NB4 (cell line): ENCODE measurements around the gene CCDC149.

Experiments used
- DNase-seq: peaks from one replicate; pipeline ENCODE4 v3.0.0; 2010; ENCODE audit warnings: low read depth
- H3K4me3 ChIP-seq: one replicate; pipeline ENCODE4 v1.5.1; 2011; ENCODE audit warnings: mild to moderate bottlenecking, low read depth, low read length, moderate library complexity
- MYC ChIP-seq: IDR thresholded peaks from 2 replicates; pipeline ENCODE4 v1.6.1; 2011; ENCODE audit warnings: low read depth, low read length
- POLR2A ChIP-seq: IDR thresholded peaks from 2 replicates; pipeline ENCODE4 v1.6.1; 2011; ENCODE audit warnings: mild to moderate bottlenecking; ENCODE audit not compliant: insufficient read length; ENCODE audit errors: extremely low read depth
- TF ChIP-seq, protein P1 (sequence below): IDR thresholded peaks from one replicate; pipeline ENCODE4 v1.5.1; 2012; ENCODE audit warnings: low read depth, low read length
- TF ChIP-seq, protein P2 (sequence below): IDR thresholded peaks from 2 replicates; pipeline ENCODE4 v1.6.1; 2011; ENCODE audit warnings: low read depth, low read length

CCDC149 gene

DNA sequence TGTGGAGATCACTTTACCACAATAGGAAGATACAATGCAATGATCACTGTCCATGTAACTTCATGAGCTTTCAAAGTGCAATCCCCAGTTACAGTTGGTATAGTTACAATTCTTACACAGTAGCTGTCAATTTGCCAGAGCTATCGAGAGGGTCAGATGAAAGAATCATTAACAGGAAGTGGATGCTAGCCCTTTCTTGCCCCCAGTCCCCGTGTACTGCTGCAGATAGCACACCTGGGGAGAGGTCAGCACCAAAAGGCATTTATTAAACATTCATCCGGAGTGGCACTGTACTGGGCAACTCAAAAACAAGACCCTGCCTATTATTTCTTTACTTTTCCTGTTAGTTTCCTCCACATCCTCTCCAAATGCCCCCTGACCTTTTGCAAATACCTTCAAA, 69.7 kb downstream of the CCDC149 start:
- no peak overlapping the region for H3K4me3 ChIP-seq
- no peak for TF ChIP-seq POLR2A
- TF ChIP-seq, protein P1, sequence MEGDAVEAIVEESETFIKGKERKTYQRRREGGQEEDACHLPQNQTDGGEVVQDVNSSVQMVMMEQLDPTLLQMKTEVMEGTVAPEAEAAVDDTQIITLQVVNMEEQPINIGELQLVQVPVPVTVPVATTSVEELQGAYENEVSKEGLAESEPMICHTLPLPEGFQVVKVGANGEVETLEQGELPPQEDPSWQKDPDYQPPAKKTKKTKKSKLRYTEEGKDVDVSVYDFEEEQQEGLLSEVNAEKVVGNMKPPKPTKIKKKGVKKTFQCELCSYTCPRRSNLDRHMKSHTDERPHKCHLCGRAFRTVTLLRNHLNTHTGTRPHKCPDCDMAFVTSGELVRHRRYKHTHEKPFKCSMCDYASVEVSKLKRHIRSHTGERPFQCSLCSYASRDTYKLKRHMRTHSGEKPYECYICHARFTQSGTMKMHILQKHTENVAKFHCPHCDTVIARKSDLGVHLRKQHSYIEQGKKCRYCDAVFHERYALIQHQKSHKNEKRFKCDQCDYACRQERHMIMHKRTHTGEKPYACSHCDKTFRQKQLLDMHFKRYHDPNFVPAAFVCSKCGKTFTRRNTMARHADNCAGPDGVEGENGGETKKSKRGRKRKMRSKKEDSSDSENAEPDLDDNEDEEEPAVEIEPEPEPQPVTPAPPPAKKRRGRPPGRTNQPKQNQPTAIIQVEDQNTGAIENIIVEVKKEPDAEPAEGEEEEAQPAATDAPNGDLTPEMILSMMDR = no peak
- TF ChIP-seq, protein P2, sequence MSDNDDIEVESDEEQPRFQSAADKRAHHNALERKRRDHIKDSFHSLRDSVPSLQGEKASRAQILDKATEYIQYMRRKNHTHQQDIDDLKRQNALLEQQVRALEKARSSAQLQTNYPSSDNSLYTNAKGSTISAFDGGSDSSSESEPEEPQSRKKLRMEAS = no peak
- no peak for DNase-seq

DNA sequence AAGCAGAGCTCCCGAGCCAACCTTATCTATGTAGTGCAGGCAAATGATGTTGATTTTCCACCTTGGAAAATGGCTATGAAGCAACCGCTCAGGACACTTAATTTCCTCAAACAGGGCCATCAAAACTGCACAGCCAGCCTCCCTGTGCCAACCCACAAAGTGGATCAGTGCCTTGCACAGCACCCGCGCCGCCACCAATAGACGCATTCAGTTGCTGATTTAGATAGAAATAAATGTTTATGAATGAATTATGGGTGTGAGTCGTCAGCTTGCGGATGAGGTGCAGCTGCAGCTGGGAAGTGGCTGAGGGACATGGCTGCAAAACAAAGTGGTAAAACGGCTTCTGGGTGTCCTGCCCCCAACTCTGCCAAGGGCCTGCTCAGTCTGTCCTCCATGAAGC, 70.5 kb downstream of the CCDC149 start:
- TF ChIP-seq, protein P1 = no peak
- no peak for TF ChIP-seq POLR2A
- TF ChIP-seq MYC = no peak
- TF ChIP-seq, protein P2 = no peak
- no peak for DNase-seq
- no peak overlapping the region for H3K4me3 ChIP-seq

DNA sequence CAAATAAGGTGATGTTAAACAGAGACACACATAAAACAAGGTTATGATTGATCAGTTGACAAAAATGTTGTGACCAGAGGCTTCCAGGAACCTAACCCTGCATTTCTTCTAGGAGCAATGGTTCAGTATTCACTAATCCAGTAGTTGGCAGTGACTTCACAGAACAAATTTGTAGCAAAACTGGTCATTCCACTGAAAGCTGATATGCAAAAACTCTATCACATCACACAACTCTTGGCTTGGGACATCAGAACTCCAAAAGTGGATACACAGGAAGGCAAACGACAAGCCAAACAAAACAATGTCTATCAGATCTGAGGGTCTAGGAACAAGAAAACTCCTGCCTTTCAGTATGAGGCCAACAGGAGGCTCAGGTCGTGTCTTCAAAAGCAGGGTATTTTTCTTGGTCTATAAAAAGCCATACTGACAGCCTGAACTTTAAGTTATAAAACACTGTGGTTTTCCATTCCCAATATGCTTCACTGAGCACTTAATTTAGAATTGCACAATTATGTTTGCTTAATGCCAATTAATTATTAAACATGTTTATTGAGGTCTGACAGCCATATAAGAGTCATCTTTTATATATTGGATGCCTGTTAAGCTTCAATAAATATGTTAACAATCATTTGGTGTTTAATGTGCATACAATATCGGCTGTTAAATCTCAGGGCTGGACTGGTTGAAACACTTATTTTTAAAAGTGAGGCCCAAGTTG, 71.9 kb downstream of the CCDC149 start:
- no peak for DNase-seq
- TF ChIP-seq, protein P1 = no peak
- no peak for TF ChIP-seq MYC
- TF ChIP-seq POLR2A = no peak
- TF ChIP-seq, protein P2 = no peak
- H3K4me3 ChIP-seq = no peak overlapping the region

DNA sequence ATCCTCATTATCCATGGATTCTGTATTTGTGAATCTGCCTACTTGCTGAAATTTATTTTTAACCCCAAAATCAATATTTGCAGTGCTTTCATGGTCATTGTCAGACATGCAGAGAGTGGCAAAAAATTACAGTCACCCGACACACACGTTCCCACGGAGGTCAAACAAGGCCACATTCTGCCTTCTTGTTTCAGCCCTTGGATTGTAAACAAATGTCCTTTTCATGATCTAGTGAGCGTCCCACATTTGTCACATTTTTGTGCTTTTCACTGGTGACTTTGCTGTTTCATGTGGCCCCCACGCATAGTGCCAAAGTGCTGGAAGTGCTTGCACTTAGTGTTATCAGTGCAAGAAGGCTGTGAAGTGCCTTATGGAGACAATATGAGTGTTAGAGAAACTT, 72.5 kb downstream of the CCDC149 start:
- no peak for DNase-seq
- no peak overlapping the region for H3K4me3 ChIP-seq
- TF ChIP-seq MYC (no peak), POLR2A (no peak)
- TF ChIP-seq, protein P2 = no peak
- TF ChIP-seq, protein P1 = no peak

DNA sequence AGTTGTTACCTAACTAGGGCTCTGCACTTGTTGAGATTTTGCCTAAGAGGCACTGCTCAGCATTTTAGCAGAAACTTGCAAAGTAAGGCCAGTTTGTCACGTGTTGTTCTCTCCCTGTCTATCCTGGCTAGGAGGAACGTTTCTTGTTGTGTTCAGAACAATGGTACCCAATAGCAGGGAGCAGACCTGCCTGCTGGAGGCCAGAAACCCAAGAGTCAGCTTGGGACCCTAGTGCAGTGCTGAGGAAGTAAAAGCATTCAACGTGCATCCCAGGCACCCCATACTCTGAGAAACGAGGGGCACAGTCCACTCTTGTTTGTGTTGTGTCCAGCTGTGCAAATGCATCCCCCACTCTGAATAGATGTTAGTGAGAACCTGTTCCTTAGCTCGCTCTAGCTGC, 75.1 kb downstream of the CCDC149 start:
- TF ChIP-seq, protein P1 = no peak
- TF ChIP-seq MYC = no peak
- no peak for DNase-seq
- no peak overlapping the region for H3K4me3 ChIP-seq

DNA sequence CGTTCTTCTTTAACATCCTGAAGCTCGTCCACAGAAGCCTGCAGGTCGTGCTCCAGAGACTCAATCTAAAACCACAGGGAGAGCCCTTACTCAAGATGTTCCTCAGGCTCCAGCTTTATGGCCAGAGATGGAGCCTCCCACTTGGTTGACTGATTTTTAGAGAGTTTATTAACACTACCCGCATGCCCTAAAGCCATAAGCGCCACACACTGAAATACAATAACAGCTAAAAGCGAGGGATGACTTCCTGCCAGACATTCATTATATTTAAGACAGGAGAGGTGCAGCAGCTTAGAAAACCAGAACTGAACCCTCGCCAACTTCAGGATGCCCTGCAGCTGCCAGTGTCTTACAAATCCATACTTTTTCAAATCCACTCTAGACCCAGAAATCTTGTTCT, 75.5 kb downstream of the CCDC149 start:
- DNase-seq = no peak
- no peak overlapping the region for H3K4me3 ChIP-seq
- TF ChIP-seq MYC = no peak
- TF ChIP-seq, protein P1 = no peak
